AG10803 (cell line): ENCODE measurements around the gene FBXO33.

Source experiments
- DNase-seq: peaks from one replicate; pipeline ENCODE4 v3.0.0; 2010; ENCODE audit warnings: low read depth
- H3K4me3 ChIP-seq: 2 replicates; pipeline ENCODE4 v1.5.1; 2011; ENCODE audit warnings: mild to moderate bottlenecking, low read length, control low read depth
- TF ChIP-seq, protein P1 (sequence below): conservative IDR thresholded peaks from 2 replicates; pipeline ENCODE4 v1.5.1; 2011; ENCODE audit warnings: mild to moderate bottlenecking, low read length, control low read depth, inconsistent platforms

Gene FBXO33

DNA sequence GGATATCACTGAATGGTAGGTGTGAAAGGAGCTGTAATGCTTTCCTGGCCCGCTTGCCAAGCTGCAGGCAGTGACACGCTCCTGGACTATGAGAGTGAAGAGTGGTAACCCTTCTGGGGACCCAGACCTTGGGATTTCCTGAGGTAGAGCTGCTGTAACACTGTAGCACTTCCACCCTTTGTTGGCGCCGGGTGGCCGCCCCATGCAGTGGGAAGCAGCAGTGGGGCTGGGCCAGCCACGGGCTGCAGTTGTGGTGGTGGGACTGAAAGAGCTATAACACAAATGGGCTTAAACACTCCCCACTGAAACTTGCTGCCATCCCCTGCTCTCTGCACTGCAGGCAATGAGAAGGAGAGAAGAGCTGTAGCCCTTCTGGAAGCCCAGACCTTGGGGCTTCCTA lies 9.6 kb upstream of the FBXO33 start:
- no peak for DNase-seq
- H3K4me3 ChIP-seq: no peak overlapping the region
- TF ChIP-seq, protein P1, sequence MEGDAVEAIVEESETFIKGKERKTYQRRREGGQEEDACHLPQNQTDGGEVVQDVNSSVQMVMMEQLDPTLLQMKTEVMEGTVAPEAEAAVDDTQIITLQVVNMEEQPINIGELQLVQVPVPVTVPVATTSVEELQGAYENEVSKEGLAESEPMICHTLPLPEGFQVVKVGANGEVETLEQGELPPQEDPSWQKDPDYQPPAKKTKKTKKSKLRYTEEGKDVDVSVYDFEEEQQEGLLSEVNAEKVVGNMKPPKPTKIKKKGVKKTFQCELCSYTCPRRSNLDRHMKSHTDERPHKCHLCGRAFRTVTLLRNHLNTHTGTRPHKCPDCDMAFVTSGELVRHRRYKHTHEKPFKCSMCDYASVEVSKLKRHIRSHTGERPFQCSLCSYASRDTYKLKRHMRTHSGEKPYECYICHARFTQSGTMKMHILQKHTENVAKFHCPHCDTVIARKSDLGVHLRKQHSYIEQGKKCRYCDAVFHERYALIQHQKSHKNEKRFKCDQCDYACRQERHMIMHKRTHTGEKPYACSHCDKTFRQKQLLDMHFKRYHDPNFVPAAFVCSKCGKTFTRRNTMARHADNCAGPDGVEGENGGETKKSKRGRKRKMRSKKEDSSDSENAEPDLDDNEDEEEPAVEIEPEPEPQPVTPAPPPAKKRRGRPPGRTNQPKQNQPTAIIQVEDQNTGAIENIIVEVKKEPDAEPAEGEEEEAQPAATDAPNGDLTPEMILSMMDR: no peak

DNA sequence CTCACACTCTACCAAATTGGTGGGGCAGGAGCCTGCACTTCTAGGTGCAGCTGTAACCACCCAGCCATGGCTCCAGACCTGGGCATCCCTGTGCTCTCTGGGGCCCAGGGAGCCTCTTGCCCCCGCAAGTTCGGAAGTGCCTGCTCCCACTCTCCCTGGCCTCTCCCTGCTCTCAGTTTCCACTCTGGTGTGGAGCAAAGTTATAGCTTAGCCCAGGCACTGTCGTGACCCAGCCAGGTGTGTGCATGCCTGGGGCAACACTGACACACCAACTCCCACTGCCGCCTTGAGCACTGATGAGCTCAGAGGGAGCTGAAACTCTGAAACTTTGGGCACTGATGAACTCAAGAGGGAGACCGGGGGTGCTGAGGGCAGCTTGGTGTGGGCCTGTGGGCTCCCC lies 8.7 kb upstream of the FBXO33 start:
- TF ChIP-seq, protein P1: no peak
- no peak overlapping the region for H3K4me3 ChIP-seq
- DNase-seq: no peak

DNA sequence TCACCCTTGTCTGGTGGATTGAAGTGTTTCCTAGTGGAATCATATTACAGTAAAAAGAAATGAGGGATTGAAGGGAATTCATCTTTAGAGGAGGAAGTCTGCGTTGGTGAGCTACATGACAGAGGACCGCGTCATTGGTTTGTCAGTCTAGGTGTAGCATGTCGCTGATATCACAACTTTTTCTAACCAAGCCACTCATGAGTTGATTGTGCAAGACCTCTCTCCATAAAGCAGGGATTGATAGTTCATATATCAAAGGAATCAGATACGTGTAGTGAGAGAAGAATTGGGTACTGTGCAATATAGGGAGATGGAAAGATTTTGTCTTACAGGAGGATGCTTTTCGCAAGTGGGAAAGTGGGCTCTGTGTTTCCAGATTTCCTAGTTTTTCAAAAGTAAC lies 3.0 kb upstream of the FBXO33 start:
- no peak for DNase-seq
- H3K4me3 ChIP-seq: no peak overlapping the region
- TF ChIP-seq, protein P1: no peak

DNA sequence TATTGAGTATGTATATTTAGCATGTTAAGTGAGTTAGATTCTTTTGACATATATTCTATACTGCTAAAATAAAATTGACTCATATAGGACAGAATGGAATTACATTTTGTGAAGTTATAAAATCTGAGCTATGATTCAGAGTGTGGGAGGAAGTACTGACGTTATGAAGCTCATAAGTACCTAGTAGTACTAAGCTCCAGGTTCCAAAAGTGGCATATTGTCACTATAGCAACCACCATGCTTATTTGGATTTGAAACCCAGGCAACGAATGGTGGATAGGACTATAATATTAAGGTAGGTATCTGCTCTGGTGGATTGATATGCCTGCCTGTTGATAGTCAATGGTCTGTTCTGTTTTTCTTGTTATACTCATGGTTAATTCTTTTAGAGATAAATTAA lies 2.2 kb upstream of the FBXO33 start:
- no peak for DNase-seq
- H3K4me3 ChIP-seq: no peak overlapping the region
- TF ChIP-seq, protein P1: no peak

DNA sequence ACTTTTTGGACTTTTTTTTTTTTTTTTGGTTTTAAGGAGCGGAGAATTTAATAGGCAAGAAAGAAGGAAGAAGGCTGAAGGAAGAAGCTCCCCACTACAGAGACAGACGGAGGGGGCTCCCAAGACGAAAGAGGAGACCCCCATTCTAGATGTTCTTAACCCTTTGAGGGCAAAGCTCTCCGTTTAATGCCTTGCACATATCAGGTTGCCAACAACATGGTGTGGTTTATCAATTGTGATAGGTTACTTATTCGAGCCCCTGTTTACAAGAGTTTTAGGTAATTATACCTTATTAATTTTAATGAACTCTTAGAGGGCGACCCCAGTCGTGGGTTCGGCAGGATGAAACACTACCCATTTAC lies 1.2 kb upstream of the FBXO33 start:
- TF ChIP-seq, protein P1: no peak
- peak overlapping the region; percentile 81 for H3K4me3 ChIP-seq
- no peak for DNase-seq

DNA sequence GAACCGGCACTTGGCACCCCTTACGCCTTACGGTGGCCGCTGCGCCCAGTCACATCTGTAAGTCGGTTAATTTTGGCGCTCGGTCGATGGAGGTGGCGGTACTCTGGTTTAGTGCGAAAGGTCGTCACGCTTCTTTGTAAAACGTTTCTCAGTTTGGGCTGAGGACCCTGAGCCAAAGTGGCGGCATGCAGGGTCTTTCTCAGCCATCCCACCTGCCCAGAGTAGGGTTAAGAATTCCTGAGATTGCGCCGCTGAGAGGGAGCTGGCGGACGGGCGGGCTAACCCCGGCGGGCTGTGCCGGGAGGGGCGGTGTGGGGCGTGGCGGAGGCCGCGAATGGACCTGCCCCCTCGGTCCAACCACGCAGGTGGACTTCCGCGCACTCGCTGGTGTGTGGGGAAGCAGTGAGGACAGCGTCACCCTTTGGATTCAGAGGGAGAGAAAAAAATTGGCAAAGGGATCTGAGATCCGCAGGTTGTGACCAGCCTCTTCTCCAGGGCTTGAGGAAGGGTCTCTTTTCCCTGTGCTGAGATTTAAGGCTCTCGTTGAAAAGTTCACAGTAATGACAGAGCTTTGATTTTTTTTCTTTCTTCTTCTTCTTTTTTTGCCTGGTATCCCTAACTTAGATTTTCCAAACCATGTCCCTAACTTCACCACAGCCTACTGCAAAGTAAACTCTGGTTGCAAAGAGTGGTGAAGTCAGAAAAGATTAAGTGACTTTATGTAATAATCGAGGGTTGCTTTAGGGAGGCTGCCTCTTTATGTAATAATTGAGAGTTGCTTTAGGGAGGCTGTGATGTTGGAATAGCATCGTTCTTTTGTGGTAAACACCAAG lies 602 bp upstream of the FBXO33 start:
- DNase-seq: peak; percentile 62
- TF ChIP-seq, protein P1: 0 out of 2 replicates have a peak, but pooled peaks have one; percentile 15
- peak overlapping the region; percentile 81 for H3K4me3 ChIP-seq

DNA sequence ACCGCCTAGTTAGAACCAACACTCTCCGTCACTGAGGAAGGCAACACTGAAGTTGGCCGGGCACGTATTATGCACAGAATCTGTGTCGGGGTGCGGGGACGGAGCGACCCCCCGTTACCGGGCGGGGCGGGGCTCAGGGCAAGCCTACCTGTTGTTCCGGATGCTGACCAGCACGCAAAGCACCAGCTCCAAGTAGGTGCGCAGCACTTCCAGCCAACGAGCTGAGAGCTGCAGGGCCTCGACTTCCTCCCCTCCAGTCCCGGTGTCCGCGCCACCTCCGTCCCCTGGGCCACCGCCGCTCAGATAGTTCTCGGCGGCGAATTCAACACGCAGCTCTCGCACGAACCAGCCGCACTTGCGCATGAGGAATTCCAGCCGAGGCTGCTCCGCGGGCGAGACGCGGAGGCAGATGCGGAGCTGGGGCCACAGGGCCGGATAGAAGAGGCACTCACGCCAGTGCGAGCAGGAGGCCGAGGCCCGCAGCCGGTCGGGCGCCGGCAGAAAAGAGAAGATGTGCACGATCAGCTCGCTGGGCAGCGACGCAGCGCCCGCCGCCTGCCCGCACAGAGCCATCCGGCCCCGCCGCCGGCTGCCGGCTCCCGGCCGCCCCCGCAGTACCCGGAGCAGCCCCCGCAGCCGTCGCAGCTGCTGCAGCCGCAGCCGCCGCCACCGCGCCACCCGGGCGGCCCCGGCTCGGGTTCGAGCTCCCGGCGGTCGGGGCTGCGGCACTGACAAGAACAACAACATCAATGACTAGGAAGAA lies 636 bp downstream of the FBXO33 start:
- peak overlapping the region; percentile 91 for H3K4me3 ChIP-seq
- TF ChIP-seq, protein P1: no peak
- DNase-seq: peak; percentile 34
